HCT116 (cell line): ENCODE data around the gene OR2T11. TPM values are rescaled to one million over a fixed set of nuclear protein-coding genes. Genes with fewer than 3 reads are reported as not detected.
"Not testable (repeated sequence)": the region's sequence is repeated elsewhere in the genome, so short reads cannot be mapped to it uniquely, and the experiment has no call there.

Experiments
- ATAC-seq: fragments of 200-7000 bp; cut with Tn5 transposase; 2 replicates; pipeline ENCODE4 v1.9.1; 2020; ENCODE audit warnings: mild to moderate bottlenecking, moderate library complexity
- BruUV-seq: library from RNA; stranded (reverse); fragments of 400-500 nt; replicated peaks from 2 replicates; lab custom pipeline; 2021; lab: Mats Ljungman, UMichigan
- CTCF ChIA-PET: fragments of 300-600 bp; sonication (Branson Sonifier 250); formaldehyde crosslinking; loops from one replicate; lab custom pipeline; 2021; ENCODE audit warnings: antibody characterized with exemption; lab: Charles Lee
- POLR2A ChIA-PET: fragments of 300-600, 350-600 bp; sonication (Branson Sonifier 250); formaldehyde crosslinking; loops from one replicate; lab custom pipeline; 2021; ENCODE audit warnings: antibody characterized with exemption; lab: Charles Lee
- RAD21 ChIA-PET, 2 experiments: fragments of 300-600 bp; sonication (Branson Sonifier 250); formaldehyde crosslinking; loops; one replicate each; lab custom pipeline; 2023; ENCODE audit warnings: low total read pairs in 2 of 2; ENCODE audit not compliant: uncharacterized antibody in 2 of 2, unreplicated experiment in 2 of 2, low non-redundant PET in 1 of 2; lab: Charles Lee
- DNase-seq: peaks from one replicate; pipeline ENCODE4 v3.0.0-alpha.2; 2010; ENCODE audit warnings: low read depth, low spot score
- H2AFZ ChIP-seq: fragments of 200-600 bp; shearing (Covaris generic), sonication (generic); 2 replicates; pipeline ENCODE4 v1.6.1; 2017; ENCODE audit warnings: low read depth, mixed run types, mixed read lengths, antibody characterized with exemption, low read length; ENCODE audit not compliant: poor library complexity, severe bottlenecking
- H3K27ac ChIP-seq: 2 replicates; pipeline ENCODE4 v1.5.1; 2012; ENCODE audit warnings: low read depth, low read length
- H3K27me3 ChIP-seq: fragments of 200-600 bp; sonication (generic); 2 replicates; pipeline ENCODE4 v1.6.1; 2016; ENCODE audit warnings: mixed run types, low read length, mixed read lengths; ENCODE audit not compliant: insufficient read depth
- H3K36me3 ChIP-seq, 2 experiments: fragments of 200-500 bp in 1 of 2; fragments of 200-600 bp in 1 of 2; sonication (Bioruptor generic) in 1 of 2; sonication (generic) in 1 of 2; 2 replicates each; pipeline versions ENCODE4 v1.5.1 to v1.6.1; 2014 to 2016; ENCODE audit warnings: low read length in 2 of 2, inconsistent platforms in 1 of 2, mixed read lengths in 1 of 2, mixed run types in 1 of 2; ENCODE audit not compliant: insufficient read depth in 2 of 2, control insufficient read depth in 1 of 2
- H3K4me1 ChIP-seq, 2 experiments: fragments of 200-600 bp in 1 of 2; sonication (generic) in 1 of 2; 2 replicates each; pipeline versions ENCODE4 v1.5.1 to v1.6.1; 2012 to 2017; ENCODE audit warnings: low read length in 2 of 2, inconsistent platforms in 1 of 2, mild to moderate bottlenecking in 1 of 2, mixed read lengths in 1 of 2, mixed run types in 1 of 2, moderate library complexity in 1 of 2; ENCODE audit not compliant: insufficient read depth in 2 of 2, control insufficient read depth in 1 of 2
- H3K4me2 ChIP-seq: fragments of 200-600 bp; sonication (generic); 2 replicates; pipeline ENCODE4 v1.6.1; 2017; ENCODE audit warnings: mixed run types, low read length, mixed read lengths
- H3K4me3 ChIP-seq, 2 experiments: fragments of 200-600 bp in 1 of 2; sonication (generic) in 1 of 2; replicated peaks in 1 of 2; 2 replicates each; pipeline ENCODE4 v1.5.1; 2011 to 2016; ENCODE audit warnings: low read length in 2 of 2, control low read depth in 1 of 2, low read depth in 1 of 2, mild to moderate bottlenecking in 1 of 2, mixed read lengths in 1 of 2, mixed run types in 1 of 2
- H3K79me2 ChIP-seq: fragments of 200-600 bp; sonication (generic); 2 replicates; pipeline ENCODE4 v1.6.1; 2017; ENCODE audit warnings: mild to moderate bottlenecking, mixed run types, low read length, moderate library complexity, mixed read lengths; ENCODE audit not compliant: insufficient read depth
- H3K9ac ChIP-seq: fragments of 200-600 bp; sonication (generic); 2 replicates; pipeline ENCODE4 v1.6.1; 2016; ENCODE audit warnings: low read length, mixed read lengths
- H3K9me2 ChIP-seq: fragments of 200-600 bp; sonication (generic), shearing (Covaris generic); 2 replicates; pipeline ENCODE4 v1.6.1; 2017; ENCODE audit warnings: mixed run types, mild to moderate bottlenecking, moderate library complexity; ENCODE audit not compliant: insufficient read depth
- H3K9me3 ChIP-seq, 2 experiments: fragments of 200-500 bp in 1 of 2; fragments of 200-600 bp in 1 of 2; sonication (Bioruptor generic) in 1 of 2; sonication (generic) in 1 of 2; 2 replicates each; pipeline ENCODE4 v1.6.1; 2014 to 2017; ENCODE audit warnings: low read length in 2 of 2, mixed read lengths in 2 of 2, inconsistent platforms in 1 of 2, low read depth in 1 of 2, mild to moderate bottlenecking in 1 of 2, mixed run types in 1 of 2, moderate library complexity in 1 of 2; ENCODE audit not compliant: control insufficient read depth in 1 of 2, insufficient read depth in 1 of 2
- H4K20me1 ChIP-seq: fragments of 200-600 bp; sonication (generic), shearing (Covaris generic); 2 replicates; pipeline ENCODE4 v1.6.1; 2017; ENCODE audit warnings: mixed run types, mild to moderate bottlenecking, moderate library complexity; ENCODE audit not compliant: insufficient read depth
- intact Hi-C: fragments of 100-400 bp; cut with micrococcal nuclease; formaldehyde crosslinking; loops from 2 replicates; pipeline ENCODE4 v1.10.0; 2022
- total RNA-seq: library from RNA; stranded (reverse); gene quantifications from one replicate; pipeline ENCODE4 v1.2.1, GENCODE V29; 2021; ENCODE audit not compliant: unreplicated experiment

OR2T11 gene
- total RNA-seq, 1 experiment from 2014 or later: not detected

GRCh38 chr1:248641583-248641982 is 6.7 kb upstream of the OR2T11 start:
- H3K9me2 ChIP-seq, RAD21 ChIA-PET, ATAC-seq, BruUV-seq, POLR2A ChIA-PET, H3K4me2 ChIP-seq, H3K9me3 ChIP-seq, intact Hi-C loops, H3K4me1 ChIP-seq, DNase-seq, CTCF ChIA-PET, H3K4me3 ChIP-seq, H3K36me3 ChIP-seq, H3K27ac ChIP-seq, H3K79me2 ChIP-seq, H2AFZ ChIP-seq, H3K9ac ChIP-seq, H4K20me1 ChIP-seq, H3K27me3 ChIP-seq: not testable (repeated sequence)

- H3K9ac ChIP-seq, intact Hi-C loops, H3K9me2 ChIP-seq, DNase-seq, H3K9me3 ChIP-seq, BruUV-seq, H3K27me3 ChIP-seq, RAD21 ChIA-PET, H3K4me3 ChIP-seq, CTCF ChIA-PET, POLR2A ChIA-PET, H3K4me1 ChIP-seq, H3K27ac ChIP-seq, H4K20me1 ChIP-seq, H3K79me2 ChIP-seq, ATAC-seq, H3K36me3 ChIP-seq, H2AFZ ChIP-seq, H3K4me2 ChIP-seq: not testable (repeated sequence)
Observed at GRCh38 chr1:248640906-248641305, 6.0 kb upstream of the OR2T11 start.

- H3K9me3 ChIP-seq, H3K4me1 ChIP-seq, ATAC-seq, H3K36me3 ChIP-seq, H3K79me2 ChIP-seq, CTCF ChIA-PET, H4K20me1 ChIP-seq, H3K27me3 ChIP-seq, RAD21 ChIA-PET, POLR2A ChIA-PET, H2AFZ ChIP-seq, BruUV-seq, intact Hi-C loops, H3K9me2 ChIP-seq, DNase-seq, H3K4me2 ChIP-seq, H3K9ac ChIP-seq, H3K27ac ChIP-seq, H3K4me3 ChIP-seq: not testable (repeated sequence)
Observed at GRCh38 chr1:248639652-248640051, 4.8 kb upstream of the OR2T11 start.

GRCh38 chr1:248636612-248637011 is 1.7 kb upstream of the OR2T11 start:
- H3K36me3 ChIP-seq, CTCF ChIA-PET, H3K27ac ChIP-seq, H3K4me1 ChIP-seq, BruUV-seq, H3K9me2 ChIP-seq, H3K9me3 ChIP-seq, H4K20me1 ChIP-seq, RAD21 ChIA-PET, POLR2A ChIA-PET, H3K27me3 ChIP-seq, DNase-seq, H3K4me3 ChIP-seq, ATAC-seq, H3K79me2 ChIP-seq, H3K4me2 ChIP-seq, intact Hi-C loops, H2AFZ ChIP-seq, H3K9ac ChIP-seq: not testable (repeated sequence)
